Pulmonary artery endothelial cell (primary cell): ENCODE measurements around the gene LPCAT1. TPM values are rescaled to one million over a fixed set of nuclear protein-coding genes. Genes with fewer than 3 reads are reported as not detected.
"Not testable (repeated sequence)": the region's sequence is repeated elsewhere in the genome, so short reads cannot be mapped to it uniquely, and the experiment has no call there.

Source experiments
- DNase-seq: peaks from one replicate; pipeline ENCODE4 v3.0.0-alpha.2; 2011; ENCODE audit warnings: low read depth, low spot score
- total RNA-seq: library from RNA; depleted of rRNA; stranded (reverse); fragments of >200 nt; gene quantifications from 2 replicates; pipeline ENCODE4 v1.2.3, GENCODE V29; 2014

Gene LPCAT1
- total RNA-seq, 1 donor from 2014 or later: 54.5 TPM

DNA sequence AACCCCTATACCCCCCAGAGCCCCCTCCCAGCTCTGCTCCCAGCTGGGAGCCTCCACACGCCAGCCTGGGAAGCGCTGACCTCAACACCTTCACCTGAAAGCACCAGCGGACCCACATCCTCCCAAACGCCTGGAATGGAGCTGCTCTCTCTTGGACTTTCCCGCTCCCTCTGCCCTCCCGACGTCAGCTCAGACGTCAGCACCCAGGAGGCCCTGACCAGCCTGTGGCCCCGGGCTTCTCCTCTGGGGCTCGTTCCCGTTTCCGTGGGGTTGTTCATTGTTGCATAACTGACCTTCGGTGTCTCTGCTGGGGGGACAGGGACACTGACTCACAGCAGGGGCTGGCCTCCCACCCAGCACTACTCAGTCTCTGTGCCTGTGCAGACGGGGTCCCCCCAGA lies 43.5 kb downstream of the LPCAT1 start:
- no peak for DNase-seq

DNA sequence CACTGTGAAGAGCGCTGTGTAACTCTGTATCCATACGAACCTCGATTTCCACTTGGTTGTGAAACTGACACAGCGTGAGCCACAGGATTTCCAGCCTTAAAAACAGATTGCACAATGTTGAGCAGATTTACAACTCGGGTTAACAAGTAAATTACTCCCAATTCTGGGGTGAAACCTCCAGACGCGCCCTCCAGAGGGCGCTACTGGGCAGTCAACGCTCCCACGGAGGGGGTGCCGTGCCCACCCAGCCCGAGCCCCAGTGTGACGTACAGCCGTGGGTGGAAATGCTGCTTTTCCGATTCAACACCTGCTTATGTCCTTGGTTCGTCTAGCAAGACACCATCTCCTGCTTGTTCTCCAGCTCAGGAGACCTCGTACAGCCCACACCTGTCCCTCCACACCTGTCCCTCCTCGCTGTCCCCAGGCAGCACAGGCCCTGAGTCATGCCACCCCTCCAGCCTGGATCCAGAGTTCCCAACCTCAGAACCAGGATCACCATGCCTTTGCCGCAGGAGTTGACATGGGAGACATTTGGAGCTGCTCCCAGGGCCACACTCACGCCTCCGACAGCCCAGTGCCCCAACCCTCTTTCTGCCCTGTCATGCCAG lies 44.1 kb downstream of the LPCAT1 start:
- no peak for DNase-seq

DNA sequence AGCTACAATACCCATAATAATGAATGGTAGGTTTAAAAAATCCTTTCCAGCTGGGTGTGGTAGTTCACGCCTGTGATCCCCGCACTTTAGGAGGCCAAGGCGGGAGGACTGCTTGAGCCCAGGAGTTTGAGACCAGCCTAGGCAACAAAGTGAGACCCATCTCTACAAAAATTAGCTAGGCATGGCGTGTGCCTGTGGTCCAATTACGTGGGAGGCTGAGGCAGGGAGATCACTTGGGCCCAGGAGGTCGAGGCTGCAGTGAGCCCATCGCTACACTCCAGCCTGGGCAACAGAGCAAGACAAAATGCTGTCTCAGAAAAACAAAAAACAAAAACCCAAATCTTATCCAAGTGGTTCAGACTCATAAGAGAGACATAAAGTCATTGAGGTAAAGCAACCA lies 44.7 kb downstream of the LPCAT1 start:
- no peak for DNase-seq

DNA sequence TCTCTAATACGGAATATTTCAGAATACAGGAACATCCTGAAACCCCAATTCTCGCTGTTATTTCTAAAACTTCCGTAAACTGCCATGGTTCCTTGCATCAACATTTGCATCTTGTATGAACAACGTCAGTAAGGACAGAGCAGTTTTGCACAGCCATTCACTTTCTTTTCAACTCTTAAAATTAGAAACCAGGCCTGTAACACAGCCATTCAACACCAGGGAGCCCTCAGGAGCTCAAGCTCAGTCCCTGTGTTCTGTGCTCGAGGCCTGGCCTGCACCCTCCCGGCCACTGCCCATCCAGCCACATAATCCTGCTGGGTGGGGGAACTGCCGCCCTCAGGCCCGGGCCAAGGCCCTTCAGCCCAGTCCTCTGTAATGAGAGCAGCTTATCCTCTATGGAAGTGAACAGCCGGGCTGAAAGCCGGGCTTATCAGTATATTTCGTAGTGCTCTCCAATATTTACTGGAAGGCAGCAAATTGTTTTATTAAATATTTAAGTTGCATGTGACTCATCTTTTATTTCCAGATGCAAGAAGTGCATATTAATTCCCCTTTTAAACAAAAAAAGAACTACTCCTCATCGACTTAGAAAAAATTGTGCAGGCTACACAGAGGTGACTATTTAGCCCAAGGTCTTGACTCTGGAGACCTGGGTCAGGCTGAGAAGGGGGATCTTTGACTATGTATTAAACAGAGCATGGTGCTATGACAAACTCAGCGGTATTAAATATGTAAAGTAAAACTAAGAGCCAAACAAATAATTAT lies 45.3 kb downstream of the LPCAT1 start:
- DNase-seq: no peak

DNA sequence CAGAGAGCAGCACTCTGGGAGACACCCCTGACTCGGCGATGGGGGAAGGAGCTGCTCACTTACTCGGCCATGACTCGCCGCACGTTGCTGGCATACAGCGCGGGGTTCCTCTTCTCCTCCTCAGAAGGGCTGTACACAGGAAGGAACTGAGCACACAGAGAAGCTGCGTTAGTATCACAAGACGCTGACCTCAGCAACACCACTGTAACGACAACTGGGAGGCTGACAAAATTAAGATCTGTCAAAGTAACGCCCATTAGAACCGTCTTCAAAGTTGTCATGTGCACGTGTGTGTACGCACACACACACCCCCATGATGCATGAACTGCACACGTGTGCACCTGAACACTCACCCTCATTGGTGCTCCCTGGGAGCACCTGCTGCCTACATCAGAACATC lies 46.4 kb downstream of the LPCAT1 start:
- DNase-seq: no peak

DNA sequence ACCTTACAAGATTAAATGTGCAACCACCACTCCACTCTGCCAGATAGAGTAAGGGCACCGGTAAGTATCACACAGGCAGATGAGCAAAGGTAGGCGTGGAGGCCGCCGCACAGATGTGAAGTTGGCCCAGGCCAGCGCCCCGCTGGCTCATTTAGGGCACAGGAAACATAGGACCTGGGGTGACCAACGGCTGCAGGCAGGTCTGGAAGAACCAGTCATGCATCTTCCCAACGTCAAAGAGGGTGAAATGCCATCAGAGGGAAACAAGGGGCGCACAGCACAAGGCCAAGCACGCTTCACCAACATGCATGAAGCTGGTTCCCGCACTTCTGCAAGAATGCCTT lies 46.8 kb downstream of the LPCAT1 start:
- no peak for DNase-seq

DNA sequence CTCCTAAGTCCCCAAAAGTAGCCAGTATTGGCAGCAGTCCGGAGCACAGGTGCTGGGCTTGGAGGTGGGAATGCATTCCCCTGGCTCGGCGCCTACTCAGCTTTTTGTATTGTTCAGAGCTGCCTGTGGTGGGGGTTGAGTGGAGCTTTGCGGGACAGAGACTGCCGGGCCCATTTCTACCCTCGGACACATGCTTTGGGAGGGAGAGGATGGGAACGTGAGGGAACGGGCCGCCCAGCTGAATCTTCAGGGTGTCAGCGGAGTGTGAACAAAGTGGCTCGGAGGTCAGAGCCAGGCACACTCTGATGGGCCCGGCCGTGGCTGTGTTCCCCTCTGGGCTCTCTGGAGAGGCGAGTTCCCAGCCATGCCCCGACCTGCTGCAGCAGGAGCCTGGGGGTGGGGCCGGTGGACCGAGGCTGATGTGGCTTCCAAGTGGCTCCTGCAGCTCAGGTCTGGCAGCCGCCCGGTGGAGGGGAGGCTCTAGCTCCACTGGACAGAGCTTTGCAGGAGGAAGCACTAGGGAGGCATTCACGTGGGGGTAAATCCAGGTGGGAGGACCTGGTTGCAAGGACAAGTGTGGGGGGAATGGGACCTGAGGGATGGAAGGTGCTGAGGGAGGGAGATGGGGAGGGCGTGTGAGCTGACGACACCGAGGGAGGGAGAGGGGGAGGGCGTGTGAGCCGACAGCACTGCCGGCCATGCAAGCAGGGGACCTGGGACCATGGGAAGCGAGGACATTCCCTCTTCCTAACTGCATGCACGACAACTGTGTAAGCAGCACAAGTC lies 47.4 kb downstream of the LPCAT1 start:
- no peak for DNase-seq

DNA sequence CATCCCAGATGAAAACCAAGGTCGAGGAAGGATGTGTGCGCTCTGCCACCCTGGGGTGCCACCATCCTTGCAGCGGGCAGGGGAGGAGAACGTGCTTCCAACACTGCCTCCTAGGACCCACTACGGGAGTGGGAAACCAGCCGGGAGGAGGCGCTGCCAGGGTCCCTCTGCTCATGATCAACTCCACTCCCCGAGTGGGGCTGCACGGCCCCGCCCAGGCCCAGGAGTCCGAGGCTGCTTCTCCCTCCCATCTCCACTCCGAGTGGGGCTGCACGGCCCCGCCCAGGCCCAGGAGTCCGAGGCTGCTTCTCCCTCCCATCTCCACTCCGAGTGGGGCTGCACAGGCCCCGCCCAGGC lies 48.2 kb downstream of the LPCAT1 start:
- DNase-seq: not testable (repeated sequence)

DNA sequence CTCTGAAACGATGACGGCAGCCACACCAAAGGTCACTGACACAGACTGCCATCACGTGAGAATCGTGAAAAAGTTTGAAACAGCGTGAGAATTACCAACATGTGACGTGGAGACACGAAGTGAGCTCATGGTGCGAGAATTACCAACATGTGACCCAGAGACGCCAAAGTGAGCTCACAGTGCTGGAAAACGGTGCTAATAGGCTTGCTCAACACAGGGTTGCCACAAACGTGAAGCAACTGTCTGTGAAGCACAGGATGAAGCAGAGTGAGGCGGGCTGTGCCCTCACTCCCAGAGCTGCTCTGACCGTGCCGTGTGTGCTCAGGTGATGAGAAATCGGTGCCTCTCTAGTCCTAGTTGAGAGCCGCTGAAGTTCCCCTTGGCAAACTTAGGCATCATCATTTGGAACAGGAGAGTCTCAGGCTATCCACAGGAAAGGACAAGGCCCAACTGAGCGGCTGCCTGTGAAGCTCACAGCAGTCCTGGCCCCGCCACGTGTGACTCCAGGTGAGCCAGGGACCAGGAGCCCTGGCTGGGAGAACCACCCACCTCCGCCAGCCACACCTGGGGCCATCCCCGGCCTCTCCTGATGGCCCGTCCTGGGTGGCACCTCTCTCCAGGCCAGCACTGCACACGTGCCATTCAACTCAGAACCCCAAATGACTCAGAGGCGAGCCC lies 48.8 kb downstream of the LPCAT1 start:
- DNase-seq: no peak

DNA sequence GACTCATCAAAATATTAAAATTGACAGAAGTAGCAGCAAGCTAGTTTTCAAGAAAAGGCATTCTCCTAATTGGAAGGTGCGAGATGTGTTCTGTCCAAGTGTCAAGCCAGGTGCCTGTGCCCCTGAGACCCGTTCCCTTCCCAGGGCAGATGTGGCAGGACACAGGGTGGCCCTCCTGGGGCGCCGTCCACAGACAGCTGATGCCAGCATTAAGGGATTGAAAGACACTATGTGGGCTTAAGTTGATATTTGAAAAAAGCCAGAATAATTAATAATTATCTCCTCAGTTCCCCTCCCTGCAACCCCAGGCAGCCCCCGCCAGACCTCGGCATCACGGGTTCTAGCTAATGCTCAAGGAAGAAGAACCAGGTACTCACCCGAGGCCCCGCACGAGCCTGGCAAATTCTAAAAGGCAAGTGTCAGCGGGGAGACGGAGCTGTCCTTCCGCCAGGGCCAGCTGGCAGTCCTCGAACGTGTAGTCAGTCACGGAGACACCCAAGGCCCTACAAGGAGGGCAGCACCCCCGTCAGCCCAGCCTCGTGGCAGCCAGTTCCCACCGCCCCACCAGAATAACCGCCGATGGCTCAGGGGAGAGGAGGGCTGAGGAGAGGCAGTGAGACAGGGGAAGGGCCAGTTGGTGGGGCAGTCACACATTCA lies 49.4 kb downstream of the LPCAT1 start:
- no peak for DNase-seq

DNA sequence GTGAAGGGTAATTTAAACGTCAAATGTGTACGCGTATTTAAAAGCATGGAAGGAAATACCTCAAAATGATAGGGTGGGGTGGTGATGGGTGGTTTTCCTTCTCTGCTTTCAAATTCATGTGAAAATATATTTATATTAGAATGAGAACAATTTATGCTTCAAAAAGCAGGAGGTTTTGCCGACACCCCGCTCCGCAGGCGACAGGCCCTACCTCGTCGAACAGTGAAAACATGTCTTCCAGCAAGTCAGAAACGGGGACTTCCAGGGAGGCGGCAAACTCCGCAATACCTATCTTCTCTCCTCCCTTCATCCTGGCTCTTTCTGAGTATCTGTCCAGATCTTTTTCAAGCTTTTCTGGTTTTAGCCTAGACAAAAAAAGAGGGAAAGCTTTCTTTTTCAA lies 50.0 kb downstream of the LPCAT1 start:
- DNase-seq: no peak

DNA sequence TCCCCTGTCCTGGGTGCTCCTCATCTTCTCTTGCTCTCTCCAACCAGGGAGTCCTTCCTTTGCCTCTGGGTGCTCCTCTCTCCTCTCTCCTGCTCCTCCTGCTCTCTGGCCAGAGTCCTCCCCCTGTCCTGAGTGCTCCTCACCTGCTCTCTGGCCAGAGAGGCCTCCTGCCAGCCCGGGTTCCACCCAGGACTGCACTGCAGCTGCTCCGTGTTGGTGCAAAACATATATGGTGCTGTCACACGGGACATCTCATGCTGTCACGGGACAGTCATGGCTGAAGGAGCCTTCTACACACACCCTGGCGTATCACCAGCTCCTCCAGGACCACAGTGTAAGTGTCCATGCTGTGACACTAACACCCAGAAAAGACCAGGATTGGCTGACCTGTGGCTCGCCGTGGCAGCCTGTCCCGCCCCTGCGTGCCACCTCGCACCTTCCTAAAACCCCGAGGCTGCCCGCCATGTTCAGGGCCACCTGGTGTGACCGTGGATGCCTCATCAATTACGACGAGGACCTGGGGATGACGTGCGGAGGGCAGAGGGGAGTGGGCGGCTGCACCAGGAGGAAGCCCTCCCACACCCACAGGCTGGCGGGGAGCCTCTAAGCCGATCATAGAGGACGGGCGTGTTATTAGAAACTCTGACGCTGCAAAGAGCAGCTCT lies 50.7 kb downstream of the LPCAT1 start:
- no peak for DNase-seq

DNA sequence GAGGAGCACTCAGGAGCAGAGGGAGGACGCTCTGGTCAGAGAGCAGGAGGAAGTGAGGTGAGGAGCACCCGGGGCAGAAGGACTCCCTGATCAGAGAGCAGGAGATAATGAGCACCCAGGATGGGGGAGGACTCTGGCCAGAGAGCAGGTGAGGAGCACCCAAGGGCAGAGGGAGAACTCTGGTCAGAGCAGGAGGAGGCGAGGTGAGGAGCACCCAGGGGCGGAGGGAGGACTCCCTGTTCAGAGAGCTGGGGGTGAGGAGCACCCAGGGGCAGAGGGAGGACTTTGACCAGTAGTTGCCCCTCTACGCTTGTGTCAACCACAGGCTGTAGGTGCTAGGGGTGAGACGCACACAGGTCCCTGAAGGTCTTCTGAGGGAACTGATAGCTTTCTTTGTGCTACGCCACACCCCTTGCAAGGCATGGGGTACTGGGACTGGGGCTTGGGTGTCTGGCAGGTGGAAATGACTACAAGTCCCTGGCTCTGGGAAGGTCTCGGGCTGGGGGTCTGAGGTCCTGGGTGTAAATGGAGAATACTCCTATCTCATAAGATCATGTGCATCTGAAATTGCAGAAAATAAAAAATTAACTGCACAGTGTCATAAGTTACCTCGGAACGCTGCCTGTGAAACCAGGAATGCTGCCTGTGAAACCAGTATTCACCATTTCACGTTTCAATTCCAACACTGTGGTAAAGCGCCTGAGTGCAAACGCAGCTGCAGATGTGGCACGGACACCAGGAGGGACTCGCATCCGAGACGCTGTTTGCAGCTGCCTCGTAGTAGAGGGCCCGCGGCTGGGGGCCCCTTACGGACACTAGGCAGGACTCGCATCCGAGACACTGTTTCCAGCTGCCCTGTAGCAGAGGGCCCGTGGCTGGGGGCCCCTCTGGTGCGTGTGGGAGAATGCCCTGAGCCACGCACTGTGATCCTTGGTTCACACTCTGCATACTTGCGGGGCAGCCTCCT lies 51.5 kb downstream of the LPCAT1 start:
- DNase-seq: no peak

DNA sequence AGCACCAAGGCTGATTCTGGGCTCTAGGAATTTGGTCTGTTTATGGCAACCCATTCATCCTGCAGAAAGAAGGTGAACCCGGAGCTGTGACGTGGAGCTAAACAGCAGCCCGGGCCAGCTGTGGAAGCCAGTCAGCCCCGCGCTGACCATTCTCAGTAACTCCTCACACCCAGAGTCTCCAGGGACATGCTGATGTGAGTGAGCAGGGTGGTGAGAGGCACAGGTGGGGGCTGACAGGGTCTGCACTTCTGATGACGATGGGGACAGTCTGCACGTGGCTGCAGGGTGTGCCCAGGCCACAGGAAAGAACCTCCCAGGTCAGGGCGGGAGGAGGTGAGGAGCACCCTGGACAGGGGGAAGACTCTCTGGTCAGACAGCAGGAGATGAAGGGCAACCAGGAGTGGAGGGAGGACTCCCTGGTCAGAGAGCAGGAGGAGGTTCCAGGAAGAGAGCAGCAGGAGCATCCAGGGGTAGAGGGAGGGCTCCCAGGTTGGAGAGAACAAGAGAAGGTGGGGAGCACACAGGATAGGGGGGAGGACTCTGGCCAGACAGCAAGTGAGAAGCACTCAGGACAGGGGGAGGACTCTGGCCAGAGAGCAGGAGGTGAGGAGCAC lies 52.4 kb downstream of the LPCAT1 start:
- DNase-seq: no peak

DNA sequence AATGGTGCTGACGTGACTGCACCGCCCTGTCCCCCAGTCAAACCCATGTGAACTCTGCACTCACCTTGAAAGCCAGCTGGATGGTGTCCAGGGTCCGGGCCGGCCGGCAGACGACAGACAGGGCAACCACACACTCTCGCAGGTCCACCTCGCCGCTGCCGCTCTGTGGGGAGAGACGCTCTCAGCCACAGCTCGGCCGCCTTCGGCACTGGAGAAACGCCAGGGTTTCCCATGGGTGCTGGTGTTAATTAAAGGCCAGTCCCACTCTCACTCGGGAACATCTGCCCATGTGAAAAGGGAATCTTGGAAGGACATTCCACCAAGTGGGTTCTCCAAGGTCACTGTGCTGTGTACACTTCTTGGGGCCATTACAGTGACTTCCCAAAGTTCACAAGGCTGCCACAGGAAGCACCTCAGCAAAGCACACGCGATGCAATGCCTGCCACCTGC lies 53.0 kb downstream of the LPCAT1 start:
- no peak for DNase-seq

DNA sequence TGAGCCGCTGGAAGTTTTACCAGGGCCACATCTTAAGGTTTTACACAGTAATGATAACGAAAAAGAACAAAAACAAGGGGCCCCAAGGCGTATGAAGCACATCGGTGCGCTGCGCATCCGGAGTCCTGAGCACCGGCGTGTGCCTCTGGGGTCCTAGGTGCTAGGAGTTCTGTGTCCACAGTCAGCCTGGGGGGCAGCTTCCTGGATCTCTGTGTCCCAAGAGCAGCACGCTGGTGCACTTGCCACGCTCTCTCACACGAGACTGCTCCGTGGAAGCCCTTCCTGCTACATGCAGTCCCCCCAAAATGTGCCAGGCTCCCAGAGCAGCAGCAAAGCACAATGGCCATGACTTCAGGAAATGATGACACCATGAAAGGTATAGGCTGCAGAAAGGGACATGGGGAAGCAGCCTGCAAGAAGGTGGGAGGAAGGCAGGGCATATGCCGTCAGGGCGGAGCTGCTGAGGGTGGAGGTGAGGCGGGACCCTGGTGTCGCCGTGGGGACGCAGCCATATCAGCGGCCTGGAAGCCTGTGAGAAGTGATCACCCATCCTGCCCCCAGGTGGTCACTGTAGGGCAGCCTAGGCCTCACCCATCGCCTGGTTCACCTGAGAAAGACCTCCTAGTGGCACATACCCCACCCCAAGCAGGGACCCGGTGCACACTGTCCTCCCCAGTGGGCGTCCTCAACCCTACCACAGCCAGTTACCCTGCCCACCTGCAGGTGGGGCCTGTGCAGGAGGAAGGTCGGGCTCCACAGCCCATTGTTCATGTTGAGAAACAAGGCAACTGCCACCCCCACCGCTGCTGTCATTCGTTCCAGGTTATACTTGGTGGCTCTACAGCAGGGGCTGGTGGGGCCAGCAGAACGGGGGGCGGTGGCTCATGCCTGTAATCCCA lies 54.9 kb downstream of the LPCAT1 start:
- DNase-seq: no peak

DNA sequence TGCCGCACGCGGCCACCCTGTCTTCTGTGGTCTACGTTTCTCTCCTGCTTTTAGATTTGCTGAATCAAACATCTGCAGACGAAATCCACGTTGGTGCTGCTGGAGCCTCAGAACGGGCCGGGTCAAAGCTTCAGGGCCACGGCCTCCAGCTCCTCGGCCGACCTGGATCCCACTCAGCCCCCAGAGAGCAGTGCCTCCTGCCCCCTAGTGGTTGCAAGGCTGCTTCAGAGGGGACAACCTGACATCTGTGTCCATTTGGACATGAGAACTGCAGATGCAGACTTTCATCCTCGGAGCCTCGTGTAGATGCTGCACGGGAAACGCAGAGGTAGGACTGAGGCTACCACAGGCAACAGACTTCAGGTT lies 55.5 kb downstream of the LPCAT1 start:
- no peak for DNase-seq
